MCF 10A (cell line): ENCODE results near the gene HECW1. TPM values are rescaled to one million over a fixed set of nuclear protein-coding genes. Genes with fewer than 3 reads are reported as not detected.
A peak's percentile ranks its signal among the peaks of the same experiment; 100 is the strongest.

Source experiments
- BruUV-seq: library from RNA; stranded (reverse); fragments of 400-500 nt; replicated peaks from 2 replicates; lab custom pipeline; 2021; lab: Mats Ljungman, UMichigan
- CTCF ChIA-PET: fragments of 300-600 bp; sonication (Branson Sonifier 250); formaldehyde crosslinking; extraction: SDS; loops from one replicate; lab custom pipeline; 2021; ENCODE audit warnings: antibody characterized with exemption, inconsistent platforms; lab: Yijun Ruan, JAX
- POLR2A ChIA-PET: fragments of 300-600, 350-650 bp; sonication (Branson Sonifier 250); formaldehyde crosslinking; extraction: SDS; loops from one replicate; lab custom pipeline; 2020; ENCODE audit warnings: antibody characterized with exemption, inconsistent platforms; lab: Yijun Ruan, JAX
- DNase-seq: peaks from one replicate; pipeline ENCODE4 v3.0.0-alpha.2; 2018; ENCODE audit not compliant: unreplicated experiment
- H3K27ac Mint-ChIP-seq: one replicate; pipeline ENCODE4 v1.8.0; 2022; ENCODE audit warnings: mild to moderate bottlenecking, low read depth, mixed read lengths; ENCODE audit not compliant: unreplicated experiment
- H3K27me3 Mint-ChIP-seq: one replicate; pipeline ENCODE4 v1.8.0; 2022; ENCODE audit warnings: mixed read lengths; ENCODE audit not compliant: insufficient read depth, unreplicated experiment
- H3K36me3 Mint-ChIP-seq: one replicate; pipeline ENCODE4 v1.8.0; 2022; ENCODE audit warnings: mild to moderate bottlenecking, moderate library complexity, mixed read lengths; ENCODE audit not compliant: insufficient read depth, unreplicated experiment
- H3K4me1 Mint-ChIP-seq: one replicate; pipeline ENCODE4 v1.8.0; 2022; ENCODE audit warnings: mixed read lengths; ENCODE audit not compliant: insufficient read depth, unreplicated experiment
- H3K4me3 Mint-ChIP-seq: one replicate; pipeline ENCODE4 v1.8.0; 2022; ENCODE audit warnings: mild to moderate bottlenecking, moderate library complexity, mixed read lengths; ENCODE audit not compliant: unreplicated experiment
- H3K9me3 Mint-ChIP-seq: one replicate; pipeline ENCODE4 v1.8.0; 2022; ENCODE audit warnings: mixed read lengths; ENCODE audit not compliant: unreplicated experiment
- CTCF ChIP-seq: fragments of 200-600 bp; IDR thresholded peaks from one replicate; pipeline ENCODE4 v1.8.0; 2022; ENCODE audit warnings: antibody characterized with exemption, mild to moderate bottlenecking; ENCODE audit not compliant: unreplicated experiment
- intact Hi-C: fragments of 100-400 bp; cut with micrococcal nuclease; formaldehyde crosslinking; loops from 2 replicates; pipeline ENCODE4 v1.14.1; 2022
- total RNA-seq: library from RNA; stranded (reverse); gene quantifications from 2 replicates; pipeline ENCODE4 v1.2.3, GENCODE V29; 2022

HECW1 gene
- total RNA-seq, 1 experiment from 2014 or later = not detected

- CTCF ChIA-PET = interaction anchor here (0.6 kb wide), 1 partner anchor 312 kb away, joined by 4 read pairs; no protein-coding TSS in a partner anchor
- Mint-ChIP-seq H3K27me3 (no peaks in the 10 kb centered on the region), H3K36me3 (no peaks in the 10 kb centered on the region), H3K27ac (no peak overlapping the region), H3K9me3 (no peaks in the 10 kb centered on the region), H3K4me1 (peaks cover 14% of the 10 kb centered on the region), H3K4me3 (no peak overlapping the region)
- no TSS peak for BruUV-seq
- TF ChIP-seq CTCF = no peak
- POLR2A ChIA-PET = no interaction called here
- intact Hi-C loops = no loop called here
- no peak for DNase-seq
Measured at GRCh38 chr7:43487731-43488073, 375.3 kb downstream of the HECW1 start.

- CTCF ChIA-PET = interaction anchor here (1.0 kb wide), 1 partner anchor 94 kb away, joined by 3 read pairs; the partner anchor contains the start of gene STK17A
- no TSS peak for BruUV-seq
- Mint-ChIP-seq H3K36me3 (no peaks in the 10 kb centered on the region), H3K4me3 (no peak overlapping the region), H3K4me1 (peaks cover 20% of the 10 kb centered on the region), H3K27ac (no peak overlapping the region), H3K27me3 (peaks cover 7% of the 10 kb centered on the region), H3K9me3 (no peaks in the 10 kb centered on the region)
- POLR2A ChIA-PET = no interaction called here
- intact Hi-C loops = no loop called here
- DNase-seq = no peak
- TF ChIP-seq CTCF = no peak
Measured at GRCh38 chr7:43489257-43489656, 376.8 kb downstream of the HECW1 start.

- POLR2A ChIA-PET = no interaction called here
- no TSS peak for BruUV-seq
- Mint-ChIP-seq H3K27ac (no peak overlapping the region), H3K27me3 (peaks cover 12% of the 10 kb centered on the region), H3K36me3 (no peaks in the 10 kb centered on the region), H3K4me1 (peaks cover 20% of the 10 kb centered on the region), H3K4me3 (no peak overlapping the region), H3K9me3 (no peaks in the 10 kb centered on the region)
- no peak for TF ChIP-seq CTCF
- intact Hi-C loops = no loop called here
- peak; percentile 37 for DNase-seq
- CTCF ChIA-PET = interaction anchor here (1.0 kb wide), 1 partner anchor 93 kb away, joined by 3 read pairs; the partner anchor contains the start of gene STK17A
Measured at GRCh38 chr7:43490016-43490415, 377.6 kb downstream of the HECW1 start.

GRCh38 chr7:43491123-43491522 is 378.7 kb downstream of the HECW1 start:
- no peak overlapping the region for H3K4me3 Mint-ChIP-seq
- no peak for TF ChIP-seq CTCF
- no peaks in the 10 kb centered on the region for H3K36me3 Mint-ChIP-seq
- H3K27me3 Mint-ChIP-seq = peaks cover 12% of the 10 kb centered on the region
- peaks cover 20% of the 10 kb centered on the region for H3K4me1 Mint-ChIP-seq
- no TSS peak for BruUV-seq
- no peaks in the 10 kb centered on the region for H3K9me3 Mint-ChIP-seq
- POLR2A ChIA-PET = interaction anchor here (0.6 to 1.2 kb wide), 4 partner anchors 22 to 1328 kb away, joined by 3 to 5 read pairs (median 3); no protein-coding TSS in a partner anchor
- intact Hi-C loops = no loop called here
- no peak overlapping the region for H3K27ac Mint-ChIP-seq
- DNase-seq = no peak
- CTCF ChIA-PET = no interaction called here
